ENCODE data around the gene RECQL5.

The RECQL5 gene

DNA sequence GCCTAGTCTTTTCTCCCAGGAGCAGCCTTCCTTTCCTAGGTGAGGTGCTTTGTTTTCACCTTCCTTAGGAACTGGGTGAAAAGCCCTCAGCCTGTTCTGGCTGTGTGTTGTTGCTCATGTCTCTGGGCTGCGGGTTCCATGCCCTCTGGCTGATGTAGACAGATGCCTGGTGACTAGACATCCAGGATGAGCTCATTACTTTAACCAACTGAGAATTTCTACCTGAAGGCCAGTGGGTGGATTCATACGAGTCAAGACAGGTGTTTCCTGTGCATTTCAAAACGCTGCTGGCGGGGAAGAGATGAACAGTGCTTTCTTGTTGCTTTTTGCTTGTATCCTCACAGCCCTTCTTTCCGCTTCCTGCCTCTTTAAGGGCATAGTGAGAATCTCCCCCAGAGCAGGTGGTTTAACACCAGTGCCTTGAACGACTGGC, 22.5 kb upstream of the RECQL5 start:
- no peak for DNase-seq (ENCODE audit: extremely low spot score, insufficient read length, low read depth)
- FAIRE-seq: no peak

- DNase-seq (ENCODE audit: extremely low spot score, insufficient read length, low read depth): no peak
- no peak for FAIRE-seq
These were observed 21.4 kb upstream of the RECQL5 start for GRCh38 chr17:75688209-75688825.

- DNase-seq (ENCODE audit: extremely low spot score, insufficient read length, low read depth): no peak
- no peak for FAIRE-seq
These were observed 18.5 kb upstream of the RECQL5 start for GRCh38 chr17:75685499-75685898.

GRCh38 chr17:75684924-75685323, 18.0 kb upstream of the RECQL5 start:
- FAIRE-seq: no peak
- no peak for DNase-seq (ENCODE audit: extremely low spot score, insufficient read length, low read depth)

GRCh38 chr17:75684249-75684648, 17.3 kb upstream of the RECQL5 start:
- no peak for DNase-seq (ENCODE audit: extremely low spot score, insufficient read length, low read depth)
- FAIRE-seq: no peak

DNA sequence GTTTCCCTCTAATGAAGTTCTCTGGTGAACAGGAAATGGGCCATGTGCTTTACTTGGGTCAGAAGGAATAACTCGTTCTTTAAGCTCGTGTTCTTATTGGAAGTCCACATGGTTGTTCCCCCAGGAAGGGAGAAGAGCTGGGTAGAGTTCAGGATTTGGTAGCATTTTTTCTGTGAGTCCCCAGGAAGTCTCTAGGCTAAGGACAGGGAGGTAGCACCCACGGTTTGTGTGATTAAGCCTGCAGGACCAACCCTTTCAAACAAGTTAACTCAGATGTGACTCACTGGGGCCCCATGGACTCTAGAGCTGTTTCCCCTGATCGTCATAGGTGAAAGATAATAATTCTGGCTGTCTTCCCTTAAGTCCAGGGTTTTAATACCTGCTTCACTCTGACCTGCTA, 16.6 kb upstream of the RECQL5 start:
- FAIRE-seq (no peak), DNase-seq (ENCODE audit: extremely low spot score, insufficient read length, low read depth) (no peak)

DNA sequence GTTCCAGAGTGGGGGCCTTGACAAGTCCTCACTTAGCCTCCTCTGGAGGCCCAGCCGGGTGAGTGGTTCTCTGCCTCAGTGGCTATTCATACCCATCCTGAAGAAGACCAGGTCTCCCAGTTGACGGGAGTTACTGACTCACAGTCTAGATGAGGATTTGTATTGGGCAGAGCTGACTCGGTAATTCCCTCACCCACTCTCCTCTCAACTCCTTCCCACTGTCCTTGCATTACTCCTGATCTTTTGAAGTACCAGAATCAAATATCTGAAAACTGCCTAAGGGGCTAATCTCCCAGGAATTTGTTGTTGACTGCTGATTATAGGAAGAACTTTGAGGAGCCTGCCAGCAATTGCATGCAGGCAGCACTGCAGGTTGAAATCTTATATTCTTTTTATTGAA, 14.3 kb upstream of the RECQL5 start:
- DNase-seq (ENCODE audit: extremely low spot score, insufficient read length, low read depth): no peak
- no peak for FAIRE-seq

- DNase-seq (ENCODE audit: extremely low spot score, insufficient read length, low read depth): no peak
- no peak for FAIRE-seq
These were observed 13.5 kb upstream of the RECQL5 start for GRCh38 chr17:75680431-75680830.

DNA sequence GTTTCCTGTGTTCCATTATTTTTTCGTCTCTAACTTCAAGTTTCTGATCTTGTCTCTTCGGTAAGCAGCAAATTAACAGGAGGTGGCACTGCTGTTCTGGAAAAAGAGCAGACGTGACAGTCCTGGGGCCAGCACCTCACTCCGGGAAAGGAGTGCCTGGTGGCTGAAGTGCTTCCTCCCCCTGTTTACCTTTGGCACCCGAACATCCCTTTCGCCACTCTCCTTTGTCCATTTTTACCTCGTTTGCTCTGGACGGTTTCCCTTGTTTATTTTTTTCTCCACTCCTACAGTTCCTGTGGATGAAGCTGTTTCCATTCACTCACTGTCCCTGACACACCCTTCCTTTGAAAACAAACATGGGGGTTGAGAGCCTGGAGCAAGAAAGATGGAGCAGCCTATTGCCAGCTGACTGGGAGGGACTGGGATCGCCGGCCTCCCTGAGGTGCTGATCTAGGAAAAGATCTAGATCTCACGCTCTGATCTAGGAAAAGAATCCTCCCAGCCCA, 12.8 kb upstream of the RECQL5 start:
- FAIRE-seq: no peak

GRCh38 chr17:75676461-75676860, 9.5 kb upstream of the RECQL5 start:
- no peak for FAIRE-seq
- DNase-seq (ENCODE audit: extremely low spot score, insufficient read length, low read depth): no peak

More for the DNA sequence above, 12.8 kb upstream of the RECQL5 start:
- no peak for DNase-seq (ENCODE audit: extremely low spot score, insufficient read length, low read depth)

- no peak for FAIRE-seq
These were observed 6.5 kb upstream of the RECQL5 start for GRCh38 chr17:75673487-75673886.

DNA sequence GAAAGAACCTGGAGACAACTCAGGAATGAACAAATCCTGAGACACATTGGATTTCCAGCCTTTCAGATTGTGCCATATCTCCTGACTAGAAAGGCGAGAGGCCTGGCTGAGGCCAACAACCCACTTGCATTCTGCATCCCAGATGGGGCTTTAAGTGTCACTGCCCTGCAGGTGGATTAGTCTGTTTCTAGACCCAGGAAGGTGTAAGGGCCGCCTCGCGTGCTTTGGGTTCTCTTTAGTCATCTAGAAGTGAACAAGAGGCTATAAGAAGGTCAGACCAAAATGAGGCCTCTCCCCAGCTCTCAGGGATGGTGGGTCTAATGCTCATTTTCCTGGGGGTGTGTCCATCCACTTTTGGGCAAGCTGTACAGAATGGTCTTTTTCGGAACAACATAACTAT, 5.1 kb upstream of the RECQL5 start:
- no peak for DNase-seq (ENCODE audit: extremely low spot score, insufficient read length, low read depth)
- no peak for FAIRE-seq

More at GRCh38 chr17:75673487-75673886, 6.5 kb upstream of the RECQL5 start:
- DNase-seq (ENCODE audit: extremely low spot score, insufficient read length, low read depth): no peak

DNA sequence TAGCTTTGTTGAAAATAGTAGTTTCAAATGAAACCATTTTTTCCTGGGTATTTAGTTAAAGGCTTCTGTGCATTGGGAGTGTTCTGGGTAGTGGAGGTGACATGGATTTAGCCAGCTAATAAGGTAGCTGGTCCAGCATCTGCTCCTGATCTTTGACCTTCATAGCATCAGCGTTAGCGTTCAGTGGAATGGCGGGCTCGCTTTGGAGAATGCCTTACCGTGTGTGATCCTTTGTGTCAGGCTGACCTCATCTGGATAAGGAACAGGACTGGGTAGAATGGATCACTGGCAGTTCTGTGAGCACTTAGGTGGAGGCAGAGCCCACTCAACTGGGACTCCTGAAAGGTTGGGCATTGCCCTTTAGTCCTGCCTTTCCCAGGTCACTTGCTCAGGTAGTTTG, 3.9 kb upstream of the RECQL5 start:
- FAIRE-seq: no peak
- no peak for DNase-seq (ENCODE audit: extremely low spot score, insufficient read length, low read depth)

DNA sequence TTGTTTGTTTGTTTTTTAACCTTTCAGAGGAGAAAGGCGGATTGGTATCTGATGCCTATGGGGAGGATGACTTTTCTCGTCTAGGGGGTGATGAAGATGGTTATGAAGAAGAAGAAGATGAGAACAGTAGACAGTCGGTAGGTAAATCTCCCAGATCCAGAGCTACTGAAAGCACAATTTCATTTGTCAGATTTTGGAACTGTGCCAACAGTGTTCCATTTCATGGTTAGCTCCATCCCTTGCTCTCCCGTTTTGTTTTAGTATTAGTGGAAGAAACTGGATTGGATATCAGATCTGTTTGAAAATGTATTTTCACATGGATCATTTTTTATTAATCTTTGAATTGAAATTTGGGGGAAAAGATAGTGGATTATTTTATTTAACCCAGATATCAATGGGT, 1.5 kb upstream of the RECQL5 start:
- DNase-seq (ENCODE audit: extremely low spot score, insufficient read length, low read depth) (no peak), FAIRE-seq (no peak)

- no peak for DNase-seq (ENCODE audit: extremely low spot score, insufficient read length, low read depth)
- no peak for FAIRE-seq
These were observed 871 bp upstream of the RECQL5 start for GRCh38 chr17:75667825-75668224.

- DNase-seq (ENCODE audit: extremely low spot score, insufficient read length, low read depth): no peak
- FAIRE-seq: no peak
These were observed 973 bp downstream of the RECQL5 start for GRCh38 chr17:75665981-75666380.

GRCh38 chr17:75664099-75664549, 2.8 kb downstream of the RECQL5 start:
- FAIRE-seq (peak; percentile 81), DNase-seq (ENCODE audit: extremely low spot score, insufficient read length, low read depth) (no peak)

GRCh38 chr17:75662511-75662910, 4.4 kb downstream of the RECQL5 start:
- DNase-seq (ENCODE audit: extremely low spot score, insufficient read length, low read depth): no peak
- no peak for FAIRE-seq

- DNase-seq (ENCODE audit: extremely low spot score, insufficient read length, low read depth): no peak
- no peak for FAIRE-seq
These were observed 5.4 kb downstream of the RECQL5 start for GRCh38 chr17:75661531-75661930.

GRCh38 chr17:75658237-75658636, 8.7 kb downstream of the RECQL5 start:
- FAIRE-seq: no peak
- no peak for DNase-seq (ENCODE audit: extremely low spot score, insufficient read length, low read depth)

- FAIRE-seq (no peak), DNase-seq (ENCODE audit: extremely low spot score, insufficient read length, low read depth) (no peak)
These were observed 12.8 kb downstream of the RECQL5 start for GRCh38 chr17:75654176-75654575.

DNA sequence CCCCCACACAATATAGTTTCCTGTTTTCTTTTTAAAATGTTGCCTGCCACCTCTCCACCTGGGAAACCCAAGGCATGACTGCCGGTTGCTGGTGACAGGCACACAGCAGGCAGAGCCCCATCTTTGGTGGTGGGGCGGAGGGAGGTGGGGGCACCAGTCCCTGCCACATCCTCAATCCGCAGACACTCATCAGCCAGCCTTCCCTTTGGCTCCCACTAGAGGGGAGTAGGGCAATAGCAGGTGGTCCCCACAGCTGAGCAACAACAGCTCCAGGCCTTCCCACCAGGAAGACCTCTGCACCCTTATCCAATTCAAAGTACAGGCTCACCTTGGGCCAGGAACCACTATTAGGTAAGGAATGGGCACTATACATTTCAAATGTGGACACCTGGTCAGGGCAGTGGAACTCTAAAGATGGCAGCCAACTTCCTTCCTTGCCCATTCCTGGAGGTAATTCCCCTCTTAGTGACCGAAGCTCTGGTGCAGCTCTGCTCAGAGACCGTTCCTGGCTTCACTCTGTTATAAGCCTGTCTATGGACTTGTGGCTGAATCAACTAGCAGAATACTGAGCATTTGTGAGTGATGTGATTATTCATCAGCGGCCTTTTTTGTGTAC, 13.9 kb downstream of the RECQL5 start:
- DNase-seq (ENCODE audit: extremely low spot score, insufficient read length, low read depth) (no peak), FAIRE-seq (peak; percentile 65)

Data from GM18507 (cell line).